Endometrial microvascular endothelial cells (primary cell): Measurements from ENCODE around the gene VAPA. TPM values are rescaled to one million over a fixed set of nuclear protein-coding genes. Genes with fewer than 3 reads are reported as not detected.

ENCODE experiments used
- in situ Hi-C: cut with HindIII; loops from 2 replicates; pipeline ENCODE4 v1.10.0; 2017; ENCODE audit warnings: low sequenced_read_pairs, low pct_unique_long_range_greater_than_20kb; ENCODE audit errors: inconsistent ontology term
- total RNA-seq: library from RNA; depleted of rRNA; stranded (reverse); fragments of >200 nt; gene quantifications from one replicate; pipeline ENCODE4 v1.2.3, GENCODE V29; 2015; ENCODE audit errors: inconsistent ontology term

Gene VAPA
- total RNA-seq, 1 donor from 2014 or later, result 218 TPM

DNA sequence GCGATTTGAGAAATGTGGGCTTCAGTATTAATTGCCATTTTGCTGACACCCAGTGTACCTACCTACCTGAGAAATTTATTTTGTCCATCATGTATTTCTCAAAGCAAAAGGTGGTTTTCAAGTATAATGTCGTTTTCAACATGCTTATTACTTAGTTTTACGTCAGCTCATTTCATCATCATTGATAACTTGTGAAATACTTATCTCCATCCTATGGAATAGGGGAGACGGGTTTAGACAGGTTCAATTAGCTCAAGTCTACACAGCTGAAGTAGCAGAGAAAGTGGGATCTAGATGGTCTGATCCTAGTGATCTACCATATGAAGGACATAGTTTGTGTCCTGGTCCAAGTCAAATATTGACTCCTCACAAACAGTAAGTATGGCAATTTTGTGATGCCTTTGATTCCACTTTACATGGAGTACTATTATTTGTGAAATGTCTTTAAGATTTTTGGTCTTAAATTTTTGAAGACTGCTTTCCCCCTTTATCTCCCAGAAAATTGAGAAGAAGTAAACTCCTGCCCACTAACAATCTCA, 45.1 kb downstream of the VAPA start:
- in situ Hi-C loops, result no loop called here

DNA sequence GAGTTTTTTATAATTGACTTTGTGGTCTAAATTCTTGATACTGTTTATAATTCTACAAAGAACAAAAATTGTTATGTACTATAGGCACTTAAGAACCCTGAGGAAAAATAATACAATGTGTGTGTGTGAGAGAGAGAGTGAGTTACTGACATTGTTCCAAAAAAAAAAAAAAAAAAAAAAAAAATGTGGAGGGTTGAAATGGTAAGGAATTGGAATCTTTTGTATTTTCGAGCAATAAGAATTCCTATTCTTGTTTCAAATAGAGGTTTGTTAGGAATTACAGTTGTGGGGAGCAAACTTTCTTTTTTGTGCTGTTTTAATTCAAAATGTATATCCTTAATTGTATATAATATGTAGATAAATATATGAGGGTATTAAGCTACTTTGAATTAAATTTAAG, 45.7 kb downstream of the VAPA start:
- in situ Hi-C loops, result no loop called here

DNA sequence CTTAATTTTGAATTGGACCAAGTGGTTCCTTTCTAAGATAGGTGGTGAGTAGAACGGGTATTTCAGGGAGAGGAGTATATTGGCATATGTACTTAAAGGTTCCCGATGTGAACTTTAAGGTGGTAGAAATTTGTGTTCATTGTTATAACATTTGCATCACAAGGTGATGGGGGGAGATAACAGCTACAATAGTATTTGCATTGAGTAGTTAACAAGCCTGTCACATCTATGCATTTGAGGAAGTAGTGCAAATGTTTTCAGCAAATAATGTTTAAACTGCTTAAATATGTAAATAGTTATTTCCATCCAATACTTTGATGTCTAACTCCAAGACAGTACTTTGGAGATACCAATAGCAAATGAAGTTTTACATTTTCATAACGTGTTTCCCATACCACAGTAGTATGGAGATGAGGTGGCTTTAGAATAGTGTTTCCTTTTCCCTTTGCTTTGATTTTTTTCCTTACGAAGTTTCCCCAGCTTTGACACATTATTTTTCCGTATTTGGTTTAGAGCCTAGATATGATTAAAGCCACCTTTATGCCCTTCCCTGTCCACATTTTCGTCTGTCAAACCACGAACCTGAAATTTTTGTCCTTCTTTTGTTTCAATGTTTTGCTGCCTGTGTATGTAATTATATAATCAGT, 46.6 kb downstream of the VAPA start:
- in situ Hi-C loops, result no loop called here

DNA sequence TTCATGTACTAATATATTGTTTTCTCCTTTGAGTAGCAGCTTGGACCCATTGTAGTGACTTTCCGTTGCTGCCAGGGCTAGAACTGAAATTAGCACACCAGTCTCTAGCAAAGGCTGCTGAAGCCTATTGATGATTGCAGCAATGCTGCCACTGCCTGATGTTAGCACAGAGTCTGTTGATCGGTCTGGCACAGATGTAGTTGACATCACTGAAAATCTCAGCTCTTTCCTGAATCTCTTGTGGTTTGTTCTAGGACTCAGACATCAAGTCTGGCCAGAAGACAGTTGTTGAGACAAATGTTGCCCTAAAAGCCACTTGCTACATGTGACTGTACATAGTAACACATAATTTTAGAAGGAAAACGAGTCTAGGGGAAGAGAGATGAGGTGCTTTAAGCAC, 47.2 kb downstream of the VAPA start:
- in situ Hi-C loops, result no loop called here

DNA sequence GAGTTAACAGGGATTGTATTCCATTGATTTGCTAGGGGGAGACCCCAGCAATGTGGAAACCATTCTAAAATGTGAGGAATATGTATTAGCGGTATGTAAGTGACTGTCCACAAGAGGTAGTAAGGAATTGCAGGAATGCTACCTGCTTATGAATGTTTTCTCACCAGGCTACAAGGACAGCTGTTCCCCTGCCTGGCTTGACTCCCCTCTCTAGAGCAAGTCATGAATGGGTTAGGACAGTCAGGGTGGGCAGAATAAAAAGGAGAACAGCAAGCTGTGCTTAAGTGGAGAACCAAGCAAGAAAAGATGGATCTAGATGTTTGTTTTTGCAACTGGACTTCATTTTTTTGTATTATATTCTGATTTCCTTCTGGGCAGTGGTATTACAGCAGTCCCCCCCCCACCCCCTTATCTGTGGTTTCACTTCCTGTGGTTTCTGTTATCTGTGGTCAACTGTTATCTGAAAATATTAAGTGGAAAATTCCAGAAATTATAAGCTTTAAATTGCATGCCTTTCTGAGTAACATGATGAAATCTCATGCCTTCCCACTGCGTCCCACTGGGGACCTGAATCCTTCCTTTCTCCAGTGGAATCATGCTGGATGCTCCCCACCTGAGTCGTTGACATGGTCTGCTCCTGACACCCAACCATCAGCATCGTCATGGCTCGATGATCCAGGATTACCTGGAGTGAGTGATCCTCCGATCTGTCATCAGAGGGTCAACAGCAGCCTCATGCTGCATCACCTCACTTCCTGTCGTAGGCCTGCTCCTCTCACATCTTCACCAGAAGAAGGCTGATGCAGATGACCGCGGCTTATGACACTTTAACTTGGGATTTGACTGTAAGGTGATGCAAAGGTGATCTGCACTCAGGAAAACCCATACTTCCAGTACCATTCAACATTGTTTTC, 52.2 kb downstream of the VAPA start:
- in situ Hi-C loops, result no loop called here

DNA sequence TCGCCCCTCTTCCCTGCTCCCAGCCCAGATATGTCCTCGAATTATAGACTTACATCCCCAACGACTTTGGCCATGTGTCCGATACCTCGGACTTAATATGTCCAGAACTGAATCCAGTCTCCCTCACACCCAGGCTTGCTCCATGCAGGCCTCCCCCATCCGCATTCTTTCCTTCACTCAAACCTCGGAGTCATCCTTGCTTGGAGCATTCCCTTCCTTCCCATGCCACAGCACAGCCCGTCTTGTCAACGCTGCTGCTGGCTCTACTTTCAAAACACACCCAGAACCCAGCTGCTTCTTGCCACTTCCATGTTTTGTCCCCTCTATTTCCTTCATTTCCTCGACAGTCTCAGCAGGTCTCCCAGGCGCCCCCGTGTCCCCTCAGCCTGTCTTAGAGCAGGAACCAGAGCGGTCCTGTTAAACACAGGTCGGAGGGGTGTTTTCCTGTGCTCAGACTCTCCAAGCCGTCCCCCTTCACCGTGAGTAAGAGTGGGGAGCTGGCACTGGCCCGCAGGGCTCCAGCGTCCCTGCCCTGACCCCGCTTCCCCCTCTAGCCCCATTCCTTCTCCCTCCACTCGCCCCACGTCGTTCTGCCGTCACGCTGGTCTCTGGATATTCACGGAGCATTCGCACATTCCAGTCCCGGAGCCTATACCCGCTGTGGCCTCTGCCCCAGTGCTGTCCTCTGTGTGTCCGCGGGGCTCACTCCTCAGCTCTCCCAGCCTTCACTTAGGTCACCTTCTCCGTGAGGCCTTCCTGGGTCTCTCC, 54.4 kb downstream of the VAPA start:
- in situ Hi-C loops, result no loop called here

DNA sequence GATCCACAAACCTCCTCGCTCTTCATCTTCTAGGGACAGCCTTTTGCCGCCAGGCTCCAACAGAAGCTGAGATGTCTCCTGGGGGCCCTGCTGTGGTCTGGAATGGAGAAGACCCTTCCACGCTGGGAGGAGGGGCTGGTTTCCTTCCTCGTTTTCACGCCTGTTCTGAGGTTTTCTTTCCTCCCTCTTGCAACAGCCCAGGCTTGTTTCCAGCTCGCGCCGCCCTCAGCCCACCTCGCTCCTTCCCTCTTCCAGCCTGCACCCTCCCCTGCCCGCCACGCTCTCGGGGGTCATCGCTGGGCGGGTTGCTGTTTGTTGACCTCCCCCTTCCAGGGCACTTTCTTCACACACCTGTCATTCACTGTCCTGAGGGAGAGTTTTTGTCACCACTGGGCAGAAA, 55.4 kb downstream of the VAPA start:
- in situ Hi-C loops, result no loop called here

DNA sequence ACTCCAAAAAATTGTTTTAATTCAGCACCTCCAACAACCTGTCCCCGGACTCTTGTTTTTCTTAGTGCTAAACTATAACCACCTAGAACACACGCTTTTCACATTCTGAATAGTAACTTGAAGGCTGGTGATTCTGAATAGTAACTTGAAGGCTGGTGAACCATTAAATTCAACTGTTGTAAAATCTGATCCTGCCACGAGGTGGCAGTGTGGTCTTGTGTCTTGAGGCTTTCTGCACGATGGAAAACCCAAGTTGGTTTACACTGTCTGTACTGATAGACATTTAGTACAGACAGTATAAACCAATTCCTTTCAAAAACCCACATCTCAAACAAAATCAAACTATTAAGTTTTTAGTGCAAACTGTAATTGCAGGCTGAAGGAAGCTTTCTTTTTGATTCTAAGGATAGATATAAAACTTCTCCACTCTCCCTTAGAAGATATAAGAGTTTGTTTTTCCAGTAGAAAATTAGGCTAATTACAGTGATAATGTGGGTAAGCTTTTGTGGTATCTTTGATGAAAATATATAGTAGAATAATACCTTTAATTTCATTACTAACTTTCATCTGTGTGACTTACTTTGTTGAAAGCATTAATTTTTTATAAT, 57.6 kb downstream of the VAPA start:
- in situ Hi-C loops, result no loop called here

DNA sequence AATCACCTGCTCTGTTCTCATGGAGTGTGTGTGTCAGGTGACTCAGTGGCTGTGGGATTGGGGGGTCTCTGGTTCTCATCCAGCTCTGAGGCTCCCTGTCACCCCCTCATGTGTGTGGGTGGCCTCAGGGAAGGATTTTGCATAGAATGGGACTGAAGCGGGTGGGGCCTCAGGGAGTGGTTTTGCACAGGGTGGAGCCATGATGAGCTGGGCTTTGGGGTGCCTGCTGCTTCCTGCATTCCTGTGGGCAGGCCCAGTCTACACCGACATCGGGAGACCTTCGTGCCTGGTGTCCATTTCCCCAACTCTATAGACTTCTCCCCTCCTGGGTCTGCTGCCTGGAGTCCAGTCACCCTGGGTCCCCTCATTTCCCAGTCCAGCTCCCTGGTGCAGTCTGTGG, 59.7 kb downstream of the VAPA start:
- in situ Hi-C loops, result no loop called here

DNA sequence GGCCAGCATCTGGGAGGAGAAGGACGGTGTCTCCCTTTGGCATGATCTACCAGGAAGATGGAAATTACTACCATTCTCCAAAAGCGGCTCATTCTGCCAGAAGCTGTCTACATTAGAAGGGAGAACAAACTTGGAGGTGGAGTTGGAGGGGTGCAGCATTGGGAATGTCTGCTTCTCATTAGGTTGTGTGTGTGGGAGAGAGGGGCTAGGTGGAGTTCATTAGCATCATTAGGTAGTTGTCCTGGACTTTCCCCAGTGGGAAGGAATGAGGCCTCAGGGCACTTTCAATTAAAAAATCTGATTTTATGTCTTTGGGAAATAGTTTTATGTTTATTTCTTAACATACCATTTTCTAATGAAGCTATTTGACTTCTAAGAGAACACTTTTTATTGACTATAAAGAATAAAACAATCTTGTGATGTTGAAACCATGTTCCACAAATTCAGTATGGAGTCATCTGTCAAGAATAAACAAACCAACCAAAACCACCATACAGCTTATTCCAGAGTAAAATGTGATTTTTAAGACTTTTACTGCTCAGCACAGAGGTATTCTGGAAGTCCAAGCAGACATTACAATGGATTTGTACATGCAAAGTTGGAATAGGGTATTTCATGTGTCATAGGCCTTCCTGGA, 60.6 kb downstream of the VAPA start:
- in situ Hi-C loops, result no loop called here

DNA sequence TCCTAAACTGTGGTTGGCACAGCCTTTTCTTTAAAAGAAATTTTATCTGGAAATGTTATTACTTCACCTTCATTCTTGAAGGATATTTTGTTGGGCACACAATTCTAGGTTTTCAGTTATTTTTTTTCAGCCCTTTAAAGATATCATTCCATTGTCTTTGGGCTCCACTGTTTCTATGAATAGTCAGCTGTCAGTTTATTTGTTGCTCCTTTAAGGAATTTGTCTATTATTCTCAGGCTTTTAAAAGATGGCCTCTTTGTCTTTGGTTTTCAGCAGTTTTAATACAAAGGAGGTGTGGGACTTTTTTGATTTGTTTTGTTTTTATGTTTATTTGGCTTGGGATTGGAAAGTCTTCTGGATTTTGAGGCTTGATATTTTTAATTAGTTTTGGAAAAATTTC, 61.8 kb downstream of the VAPA start:
- in situ Hi-C loops, result loop anchor here (25.0 kb wide), 1 partner anchor 537 kb away; no protein-coding TSS in a partner anchor

DNA sequence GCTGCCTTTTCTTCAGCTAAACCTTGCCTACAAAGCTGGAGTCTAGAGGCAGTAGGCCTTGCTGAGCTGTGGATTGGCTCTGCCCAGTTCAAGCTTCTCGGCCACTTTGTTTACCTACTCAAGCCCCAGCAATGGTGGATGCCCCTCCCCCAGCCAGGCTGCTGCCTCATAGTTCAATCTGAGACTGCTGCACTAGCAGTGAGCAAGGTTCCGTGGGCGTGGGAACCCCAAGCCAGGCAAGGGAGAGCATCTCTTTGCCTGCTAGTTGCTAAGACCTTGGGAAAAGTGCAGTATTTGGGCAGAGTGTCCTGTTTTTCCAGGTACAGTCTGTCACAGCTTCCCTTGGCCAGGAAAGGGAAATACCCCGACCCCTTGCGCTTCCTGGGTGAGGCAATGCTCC, 68.9 kb downstream of the VAPA start:
- in situ Hi-C loops, result loop anchor here (25.0 kb wide), 1 partner anchor 530 kb away; no protein-coding TSS in a partner anchor

DNA sequence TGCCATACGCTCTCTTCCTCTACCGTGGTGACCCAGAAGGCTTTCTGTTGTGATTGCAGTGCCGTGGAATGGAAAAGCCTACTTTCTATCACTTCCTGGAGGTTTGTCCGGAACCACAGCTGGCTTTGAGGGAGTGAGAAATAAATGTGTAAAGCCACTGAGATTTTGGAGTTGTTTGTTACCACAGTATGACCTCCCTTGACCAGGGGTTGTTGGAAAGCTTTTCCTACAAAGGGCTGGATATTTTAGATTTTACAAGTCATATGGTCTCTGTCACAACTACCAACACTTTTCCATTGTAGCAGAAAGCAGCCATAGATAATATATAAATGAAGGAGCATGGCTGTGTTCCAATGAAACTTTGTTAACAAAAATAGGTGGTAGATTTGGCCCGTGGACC, 70.3 kb downstream of the VAPA start:
- in situ Hi-C loops, result loop anchor here (25.0 kb wide), 1 partner anchor 528 kb away; no protein-coding TSS in a partner anchor

DNA sequence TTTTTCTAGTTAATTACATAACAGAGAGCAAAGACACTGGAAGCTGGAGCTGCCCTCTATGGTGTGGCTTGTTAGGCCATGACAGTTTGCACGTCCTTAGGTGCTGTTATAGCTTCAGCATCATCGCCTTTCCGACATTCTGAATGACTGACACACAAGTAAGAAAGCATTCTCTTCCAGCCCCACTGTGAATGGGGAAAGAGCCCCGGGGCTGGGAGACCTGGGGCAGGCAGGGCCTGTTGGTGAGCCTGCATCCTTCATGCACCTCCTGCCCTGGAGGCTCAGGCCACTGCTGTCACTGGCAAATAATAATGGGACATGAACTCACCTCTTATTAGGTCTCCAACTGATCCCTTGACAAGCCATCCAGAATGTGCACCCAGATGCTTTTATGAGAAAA, 71.8 kb downstream of the VAPA start:
- in situ Hi-C loops, result loop anchor here (25.0 kb wide), 1 partner anchor 527 kb away; no protein-coding TSS in a partner anchor

DNA sequence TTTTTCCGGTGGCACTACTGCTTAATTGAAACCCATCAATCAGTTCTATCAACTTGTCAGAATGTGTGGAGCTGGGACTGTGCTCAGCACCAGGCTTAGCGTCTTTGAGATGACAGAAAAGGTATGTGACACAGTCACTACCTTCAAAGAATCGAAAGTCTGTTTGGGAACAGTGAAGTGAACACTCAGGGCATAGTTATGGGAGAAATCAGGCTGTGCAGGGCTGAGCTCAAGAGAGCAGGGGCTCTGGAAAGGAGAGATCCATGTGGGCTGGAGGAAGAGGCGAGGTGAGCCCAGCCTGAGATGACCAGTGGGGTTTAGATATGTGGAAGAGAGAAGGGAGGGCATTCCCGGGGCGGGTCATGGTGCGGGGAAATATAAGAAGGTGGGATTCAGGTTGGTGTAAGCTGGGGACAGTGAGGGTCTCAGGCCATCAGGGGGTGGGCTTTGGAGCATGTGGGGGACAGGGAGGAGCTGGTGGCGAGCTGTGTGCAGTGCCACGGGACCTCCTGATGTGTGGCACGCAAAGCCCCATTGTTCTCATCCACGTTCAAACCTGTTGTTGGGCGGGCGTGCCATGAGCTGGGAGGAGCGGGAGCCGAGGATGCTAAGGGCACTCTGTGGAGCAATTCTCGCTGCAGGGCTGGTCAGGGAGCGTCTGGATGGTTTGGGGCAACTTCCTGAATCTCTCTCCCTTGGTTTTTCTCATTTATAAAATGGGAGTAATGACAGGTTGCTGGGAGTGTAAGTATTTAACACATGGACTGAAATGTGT, 72.5 kb downstream of the VAPA start:
- in situ Hi-C loops, result loop anchor here (25.0 kb wide), 1 partner anchor 526 kb away; no protein-coding TSS in a partner anchor

DNA sequence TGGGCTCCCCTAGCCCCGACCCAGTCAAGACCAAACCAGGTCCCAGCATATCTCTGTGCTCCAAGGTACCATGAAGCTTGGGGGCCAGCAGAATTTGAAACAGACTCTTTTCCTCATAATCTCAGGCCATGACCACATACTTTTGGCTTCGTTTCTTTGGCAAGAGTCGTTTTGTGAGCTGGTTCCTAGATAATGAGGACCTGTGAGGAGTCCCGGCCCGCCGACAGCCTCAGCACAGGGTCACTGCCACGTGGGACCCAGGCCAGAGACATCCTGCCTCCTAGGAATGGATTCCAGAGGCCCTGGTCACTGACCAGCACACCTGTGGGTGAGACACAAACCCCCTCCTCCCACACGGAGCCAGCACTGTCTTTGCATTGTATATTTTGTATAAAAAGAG, 73.5 kb downstream of the VAPA start:
- in situ Hi-C loops, result loop anchor here (25.0 kb wide), 1 partner anchor 525 kb away; no protein-coding TSS in a partner anchor

DNA sequence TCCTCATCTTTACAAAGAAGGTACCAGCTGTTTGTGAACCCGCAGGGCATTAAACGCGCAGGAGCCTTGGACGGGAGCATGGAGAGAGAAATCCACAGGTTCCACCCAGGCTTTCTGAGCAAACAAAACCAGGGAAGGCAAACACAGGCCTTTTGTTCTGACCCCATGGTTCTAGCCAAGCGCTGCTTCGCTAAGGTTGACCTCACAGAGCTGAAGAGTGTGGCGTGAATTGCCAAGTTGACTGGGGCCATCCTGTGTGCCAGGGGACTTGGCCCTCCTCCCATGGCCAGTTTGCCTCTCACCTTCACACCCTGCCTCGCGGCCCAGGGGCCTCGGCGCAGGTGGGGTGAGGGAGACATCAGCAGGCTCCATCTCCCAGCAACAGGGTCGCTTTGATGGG, 74.1 kb downstream of the VAPA start:
- in situ Hi-C loops, result loop anchor here (25.0 kb wide), 1 partner anchor 524 kb away; no protein-coding TSS in a partner anchor
